H9 (cell line): ENCODE results near the gene WFDC1. TPM values are rescaled to one million over a fixed set of nuclear protein-coding genes. Genes with fewer than 3 reads are reported as not detected.

ENCODE experiments used
- DNase-seq: peaks from one replicate; pipeline ENCODE4 v3.0.0-alpha.2; 2017
- H2AFZ ChIP-seq: one replicate; pipeline ENCODE4 v1.6.1; 2013; ENCODE audit warnings: mild to moderate bottlenecking, low read length, control low read depth, moderate library complexity
- H2AK5ac ChIP-seq: 2 replicates; pipeline ENCODE4 v1.6.1; 2013; ENCODE audit warnings: low read length, control low read depth, mixed read lengths; ENCODE audit not compliant: insufficient read length
- H2BK120ac ChIP-seq: one replicate; pipeline ENCODE4 v1.6.1; 2013; ENCODE audit warnings: low read depth, mild to moderate bottlenecking, low read length, control low read depth, inconsistent platforms; ENCODE audit not compliant: poor library complexity, severe bottlenecking
- H2BK12ac ChIP-seq: 2 replicates; pipeline ENCODE4 v1.6.1; 2013; ENCODE audit warnings: low read length, control low read depth, mixed read lengths, low read depth; ENCODE audit not compliant: insufficient read length
- H2BK15ac ChIP-seq: 2 replicates; pipeline ENCODE4 v1.6.1; 2013; ENCODE audit warnings: low read depth, low read length, control low read depth
- H2BK20ac ChIP-seq: one replicate; pipeline ENCODE4 v1.6.1; 2013; ENCODE audit warnings: low read depth, mild to moderate bottlenecking, low read length, control low read depth, inconsistent platforms; ENCODE audit not compliant: poor library complexity, severe bottlenecking
- H2BK5ac ChIP-seq: 2 replicates; pipeline ENCODE4 v1.6.1; 2013; ENCODE audit warnings: low read length, control low read depth, mixed read lengths; ENCODE audit not compliant: insufficient read length
- H3K14ac ChIP-seq: 2 replicates; pipeline ENCODE4 v1.6.1; 2013; ENCODE audit warnings: low read length, control low read depth; ENCODE audit not compliant: insufficient read depth
- H3K18ac ChIP-seq: 2 replicates; pipeline ENCODE4 v1.6.1; 2013; ENCODE audit warnings: low read depth, mild to moderate bottlenecking, mixed read lengths, low read length, control low read depth; ENCODE audit not compliant: insufficient read length
- H3K23ac ChIP-seq: 2 replicates; pipeline ENCODE4 v1.6.1; 2013; ENCODE audit warnings: low read length, control low read depth, mixed read lengths, low read depth; ENCODE audit not compliant: insufficient read length
- H3K23me2 ChIP-seq: 2 replicates; pipeline ENCODE4 v1.6.1; 2013; ENCODE audit warnings: low read depth, mild to moderate bottlenecking, mixed read lengths, low read length, control low read depth; ENCODE audit not compliant: insufficient read length, poor library complexity, severe bottlenecking
- H3K27ac ChIP-seq: 2 replicates; pipeline ENCODE4 v1.5.1; 2013; ENCODE audit warnings: low read length, control low read depth, mixed read lengths, low read depth; ENCODE audit not compliant: insufficient read length
- H3K27me3 ChIP-seq: 2 replicates; pipeline ENCODE4 v1.6.1; 2013; ENCODE audit warnings: low read length, control low read depth, inconsistent platforms; ENCODE audit not compliant: insufficient read depth
- H3K4ac ChIP-seq: 2 replicates; pipeline ENCODE4 v1.6.1; 2013; ENCODE audit warnings: low read depth, mild to moderate bottlenecking, control low read depth, inconsistent platforms, low read length, moderate library complexity
- H3K4me1 ChIP-seq: 2 replicates; pipeline ENCODE4 v1.6.1; 2013; ENCODE audit warnings: low read length, control low read depth, inconsistent platforms; ENCODE audit not compliant: insufficient read depth
- H3K4me2 ChIP-seq: 2 replicates; pipeline ENCODE4 v1.6.1; 2013; ENCODE audit warnings: low read length, control low read depth, mixed read lengths; ENCODE audit not compliant: insufficient read length, insufficient read depth
- H3K56ac ChIP-seq: 2 replicates; pipeline ENCODE4 v1.6.1; 2013; ENCODE audit warnings: low read depth, mild to moderate bottlenecking, mixed read lengths, low read length, control low read depth; ENCODE audit not compliant: insufficient read length
- H3K79me1 ChIP-seq: 2 replicates; pipeline ENCODE4 v1.6.1; 2013; ENCODE audit warnings: low read depth, mild to moderate bottlenecking, moderate library complexity, low read length, control low read depth, inconsistent platforms; ENCODE audit not compliant: insufficient read depth, poor library complexity, severe bottlenecking
- H3K79me2 ChIP-seq: 2 replicates; pipeline ENCODE4 v1.6.1; 2013; ENCODE audit warnings: low read length, control low read depth, inconsistent platforms; ENCODE audit not compliant: insufficient read depth
- H3K9ac ChIP-seq: 2 replicates; pipeline ENCODE4 v1.6.1; 2013; ENCODE audit warnings: low read length, control low read depth, mixed read lengths; ENCODE audit not compliant: insufficient read length; ENCODE audit errors: extremely low read depth
- H3K9me3 ChIP-seq: one replicate; pipeline ENCODE4 v1.6.1; 2013; ENCODE audit warnings: low read depth, low read length, inconsistent platforms; ENCODE audit not compliant: control insufficient read depth
- H3T11ph ChIP-seq: one replicate; pipeline ENCODE4 v1.6.1; 2013; ENCODE audit warnings: mild to moderate bottlenecking, low read length, control low read depth, inconsistent platforms
- H4K20me1 ChIP-seq: one replicate; pipeline ENCODE4 v1.6.1; 2013; ENCODE audit not compliant: control insufficient read depth, insufficient read length, insufficient read depth
- H4K5ac ChIP-seq: 2 replicates; pipeline ENCODE4 v1.6.1; 2013; ENCODE audit warnings: low read depth, mild to moderate bottlenecking, mixed read lengths, low read length, control low read depth; ENCODE audit not compliant: insufficient read length
- H4K8ac ChIP-seq: replicated peaks from 2 replicates; pipeline ENCODE4 v1.6.1; 2013; ENCODE audit warnings: low read length, control low read depth, mixed read lengths, low read depth; ENCODE audit not compliant: insufficient read length
- H4K91ac ChIP-seq: 2 replicates; pipeline ENCODE4 v1.6.1; 2013; ENCODE audit warnings: low read depth, mild to moderate bottlenecking, moderate library complexity, mixed read lengths, low read length, control low read depth; ENCODE audit not compliant: insufficient read length
- H3K27ac Mint-ChIP-seq, 3 experiments: 2 replicates in 2 of 3; 3 replicates in 1 of 3; pipeline ENCODE4 v1.8.0; 2020 to 2021; ENCODE audit warnings: mixed read lengths in 3 of 3, mild to moderate bottlenecking in 1 of 3, moderate library complexity in 1 of 3
- H3K27me3 Mint-ChIP-seq: 2 replicates; pipeline ENCODE4 v1.8.0; 2021; ENCODE audit warnings: low read depth, mild to moderate bottlenecking, moderate library complexity, mixed read lengths
- H3K36me3 Mint-ChIP-seq, 3 experiments: 2 replicates in 2 of 3; 3 replicates in 1 of 3; pipeline ENCODE4 v1.8.0; 2020 to 2021; ENCODE audit warnings: low read depth in 3 of 3, mixed read lengths in 3 of 3; ENCODE audit not compliant: insufficient read depth in 1 of 3
- H3K4me1 Mint-ChIP-seq, 2 experiments: 2 replicates each; pipeline ENCODE4 v1.8.0; 2020; ENCODE audit warnings: mixed read lengths in 2 of 2
- H3K4me3 Mint-ChIP-seq, 2 experiments: 2 replicates in 1 of 2; 3 replicates in 1 of 2; pipeline ENCODE4 v1.8.0; 2020 to 2021; ENCODE audit warnings: mild to moderate bottlenecking in 2 of 2, mixed read lengths in 2 of 2, moderate library complexity in 1 of 2
- H3K9me3 Mint-ChIP-seq, 2 experiments: 2 replicates in 1 of 2; 3 replicates in 1 of 2; pipeline ENCODE4 v1.8.0; 2020; ENCODE audit warnings: mild to moderate bottlenecking in 2 of 2, mixed read lengths in 2 of 2, moderate library complexity in 1 of 2
- CTCF ChIP-seq: fragments of 200-600 bp; sonication (generic); conservative IDR thresholded peaks from 3 replicates; pipeline ENCODE4 v1.8.0; 2021; ENCODE audit warnings: antibody characterized with exemption, mild to moderate bottlenecking
- WGBS: extraction: QIAGEN DNeasy Blood & Tissue Kit; methylation state at CpG from one replicate; pipeline ENCODE4 v1.1.7; 2013; ENCODE audit warnings: missing lambda C conversion rate, low lambda C conversion rate, mixed read lengths; ENCODE audit not compliant: insufficient read length; ENCODE audit errors: extremely low coverage; 5-methylcytosine and 5-hydroxymethylcytosine counted together
- total RNA-seq: library from RNA; stranded (reverse); gene quantifications from 2 replicates; pipeline ENCODE4 v1.2.1, GENCODE V29; 2021

Gene WFDC1
- total RNA-seq, 1 experiment from 2014 or later, result 0.24 TPM

DNA sequence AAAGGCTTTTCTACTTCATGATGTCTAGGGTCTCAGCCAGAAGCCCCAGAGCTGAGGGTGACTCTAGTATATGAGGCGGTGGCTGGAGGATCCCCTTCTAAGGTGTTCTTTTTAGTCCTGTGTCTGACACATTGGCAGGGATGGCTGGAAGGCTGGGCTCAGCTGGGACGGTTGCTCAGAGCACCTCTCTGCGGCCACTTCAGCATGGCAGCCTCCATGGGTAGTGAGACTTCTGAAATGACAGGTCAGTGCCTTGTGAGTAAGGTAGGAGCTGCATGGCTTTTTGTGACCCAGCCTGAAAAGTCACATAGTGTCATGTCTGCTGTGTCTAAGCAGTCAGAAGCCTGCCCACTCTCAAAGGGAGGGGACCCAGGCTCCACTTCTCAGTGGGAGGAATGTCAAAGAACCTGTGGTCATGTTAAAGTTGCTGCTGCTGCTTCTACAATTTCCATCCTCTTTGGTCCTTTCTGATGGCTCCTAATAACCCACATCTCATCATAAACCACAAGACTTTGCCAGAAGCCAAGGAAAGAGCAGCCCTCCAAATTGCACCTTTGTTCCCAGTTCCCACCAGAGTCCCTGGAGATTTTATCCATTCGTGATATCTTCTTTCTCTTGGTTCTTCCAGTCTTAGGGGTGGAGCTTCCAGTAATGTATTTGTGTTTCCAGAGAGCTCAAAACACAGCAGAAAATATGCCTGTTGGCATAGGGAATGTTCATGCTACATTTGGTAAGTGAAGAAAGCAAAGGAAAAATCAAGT is 39.4 kb upstream of the WFDC1 start:
- H2BK12ac ChIP-seq, result no peak overlapping the region
- no peak overlapping the region for H3K27ac ChIP-seq
- H2BK20ac ChIP-seq, result no peak overlapping the region
- no peak overlapping the region for H3T11ph ChIP-seq
- H3K4me3 Mint-ChIP-seq, result no peak overlapping the region
- H2AFZ ChIP-seq, result no peak overlapping the region
- no peak overlapping the region for H3K14ac ChIP-seq
- no peak for TF ChIP-seq CTCF
- no peak overlapping the region for H2BK5ac ChIP-seq
- peaks cover 37% of the 10 kb centered on the region for H3K27me3 Mint-ChIP-seq
- no peak for DNase-seq
- H3K56ac ChIP-seq, result no peak overlapping the region
- H3K9me3 Mint-ChIP-seq, result peaks cover 0 to 8% of the 10 kb centered on the region in 2 experiments; a peak in 2 of 5 replicates
- no peaks in the 10 kb centered on the region for H3K79me2 ChIP-seq
- no peak overlapping the region for H2AK5ac ChIP-seq
- H3K4me1 ChIP-seq, result no peaks in the 10 kb centered on the region
- no CpG with 5 or more reads among the region's 4 CpGs for WGBS
- H3K36me3 Mint-ChIP-seq, result peaks cover 0 to 4% (median 0%) of the 10 kb centered on the region in 3 experiments; a peak in 1 of 7 replicates
- H3K4me2 ChIP-seq, result no peak overlapping the region
- H3K4ac ChIP-seq, result no peak overlapping the region
- no peak overlapping the region for H2BK120ac ChIP-seq
- no peak overlapping the region for H3K9ac ChIP-seq
- no peak overlapping the region for H4K91ac ChIP-seq
- H3K23ac ChIP-seq, result no peak overlapping the region
- H2BK15ac ChIP-seq, result no peak overlapping the region
- no peak overlapping the region for H4K5ac ChIP-seq
- no peak overlapping the region for H3K27ac Mint-ChIP-seq
- no peak overlapping the region for H3K18ac ChIP-seq
- H3K4me1 Mint-ChIP-seq, result peaks cover 0 to 4% of the 10 kb centered on the region in 2 experiments; a peak in 2 of 4 replicates
- H3K27me3 ChIP-seq, result no peaks in the 10 kb centered on the region
- no peaks in the 10 kb centered on the region for H3K9me3 ChIP-seq
- H4K8ac ChIP-seq, result no peak overlapping the region
- no peaks in the 10 kb centered on the region for H3K79me1 ChIP-seq
- no peaks in the 10 kb centered on the region for H3K23me2 ChIP-seq
- H4K20me1 ChIP-seq, result no peaks in the 10 kb centered on the region
